NCI-H146 (cell line): ENCODE data around the gene TMEM200A.

Experiments used
- DNase-seq: peaks from one replicate; lab custom pipeline; 2025; lab: John Stamatoyannopoulos, UW

TMEM200A gene

DNA sequence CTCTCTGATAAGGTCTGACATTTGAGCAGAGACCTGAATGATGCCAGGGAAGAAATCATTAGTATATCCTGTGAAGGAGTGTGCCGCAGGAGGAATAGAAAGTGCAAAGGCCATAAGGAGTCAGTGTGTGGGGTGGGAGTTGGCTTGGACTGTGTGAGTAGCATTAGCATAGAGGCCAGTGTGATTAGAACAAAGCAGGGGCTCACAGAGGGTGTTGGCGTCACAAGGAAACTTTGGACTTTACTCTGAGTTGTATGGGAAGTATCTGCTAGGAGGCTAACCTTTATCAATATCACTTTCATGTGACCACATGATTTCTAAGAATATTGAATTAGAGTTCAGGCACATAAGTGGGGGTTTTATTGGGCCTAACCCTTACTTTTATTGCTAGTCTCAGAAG is 12.1 kb downstream of the TMEM200A start:
- DNase-seq, result no peak

DNA sequence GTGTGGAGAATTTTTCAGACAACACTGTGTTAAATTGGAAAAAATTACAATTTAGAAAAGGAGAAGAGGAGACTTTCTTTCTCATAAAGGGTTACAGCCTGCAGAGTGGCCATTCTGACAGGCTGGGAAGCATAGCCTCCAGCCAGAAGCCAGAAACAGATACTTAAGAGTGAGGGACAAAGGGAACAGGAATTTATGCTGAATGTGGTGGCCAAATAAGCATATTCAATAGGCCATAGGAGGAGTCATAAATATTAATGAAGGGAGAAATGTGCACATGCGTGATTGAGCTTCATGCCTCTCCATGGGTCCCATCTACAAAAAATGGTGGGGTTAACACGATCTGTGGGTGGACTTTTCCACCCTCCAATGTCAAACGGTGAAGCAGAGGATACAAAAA is 13.4 kb downstream of the TMEM200A start:
- no peak for DNase-seq

DNA sequence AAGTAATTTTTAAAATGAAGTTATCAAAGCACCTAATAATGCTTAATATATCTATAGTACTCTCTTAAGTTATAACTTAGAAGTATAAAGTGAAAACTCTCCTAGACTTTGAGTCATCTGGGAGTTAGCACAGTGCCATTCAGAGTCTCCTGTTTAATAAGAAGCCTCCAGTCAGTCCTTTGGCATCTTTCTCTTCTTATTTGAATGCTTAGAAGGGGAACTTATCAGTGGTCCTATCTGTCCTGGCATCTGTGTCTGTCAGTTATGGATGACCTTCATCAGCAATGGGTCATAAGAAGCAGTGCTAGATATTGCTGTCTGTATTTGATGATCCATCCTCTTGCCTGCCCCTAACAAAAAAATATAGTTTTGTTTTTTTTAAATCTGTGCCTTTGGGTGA is 15.2 kb downstream of the TMEM200A start:
- DNase-seq, result no peak

DNA sequence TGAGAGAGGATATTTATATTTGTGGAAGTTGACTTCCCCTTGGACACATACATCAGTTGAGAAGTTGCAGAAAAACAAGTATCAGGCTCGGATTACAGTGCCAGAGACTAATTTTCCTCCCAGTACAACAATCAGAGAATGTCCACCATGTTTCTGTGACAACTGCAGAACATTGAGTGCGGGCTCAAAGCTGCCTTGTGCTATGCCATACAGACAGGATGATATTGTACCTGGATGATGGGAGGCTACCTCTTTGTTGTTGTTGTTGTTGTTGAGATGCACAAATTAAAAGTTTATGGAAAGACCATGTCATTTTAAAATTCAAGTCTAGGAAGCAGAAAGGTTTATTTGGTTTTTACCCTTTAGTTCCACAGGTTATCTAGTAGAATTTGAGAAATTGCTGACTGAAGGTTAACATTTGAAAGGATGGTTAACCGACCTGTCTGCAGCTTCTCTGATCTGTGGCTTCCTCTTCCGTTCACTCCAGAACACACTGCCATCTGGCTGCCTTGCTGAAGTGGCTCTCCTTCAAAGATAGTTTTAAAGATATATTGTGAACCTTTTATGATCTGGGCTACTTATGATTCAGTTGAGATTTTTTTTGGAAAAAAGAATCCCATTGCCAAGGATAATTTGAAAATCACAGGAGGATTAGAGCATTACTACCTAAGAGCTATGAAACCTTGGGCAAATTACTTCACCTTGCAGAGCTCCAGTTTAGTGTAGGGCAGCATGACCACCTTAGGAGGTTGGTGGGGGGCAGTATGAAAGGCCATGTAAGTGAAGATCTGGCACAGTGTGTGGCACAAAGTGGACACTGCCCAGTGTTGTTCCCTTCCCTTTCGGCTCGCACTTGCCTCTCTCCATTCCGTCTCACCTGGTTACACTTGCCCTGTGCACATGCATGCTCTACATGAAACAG is 15.9 kb downstream of the TMEM200A start:
- no peak for DNase-seq

DNA sequence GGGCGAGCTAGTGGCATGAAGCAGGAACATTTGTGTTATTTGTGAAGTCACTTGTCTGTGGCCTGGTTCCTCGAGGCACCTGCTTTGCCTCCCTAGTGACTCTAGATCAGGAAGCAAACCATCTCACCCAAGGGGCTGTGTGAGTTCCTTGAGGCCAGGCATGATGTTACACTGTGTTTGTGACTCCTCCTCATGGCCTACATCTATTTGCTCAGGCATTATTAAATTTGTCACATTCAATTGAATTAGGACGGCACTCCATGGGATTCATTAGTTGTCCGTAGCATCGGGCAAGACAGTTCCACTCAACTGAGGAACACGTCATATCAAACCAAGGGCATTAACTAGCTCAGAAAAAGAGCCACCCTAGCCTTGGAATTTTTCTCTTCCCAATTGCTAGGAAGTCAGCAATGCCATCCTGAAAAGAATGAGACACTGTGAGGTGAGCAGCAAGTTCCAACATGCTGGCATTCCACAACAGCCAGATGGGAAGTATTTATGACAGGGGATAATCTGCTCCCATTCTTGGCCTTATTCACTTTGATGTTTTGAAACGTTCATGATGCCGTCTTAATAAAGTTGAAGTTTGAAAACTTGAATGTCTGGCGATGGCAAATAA is 17.2 kb downstream of the TMEM200A start:
- DNase-seq, result no peak

DNA sequence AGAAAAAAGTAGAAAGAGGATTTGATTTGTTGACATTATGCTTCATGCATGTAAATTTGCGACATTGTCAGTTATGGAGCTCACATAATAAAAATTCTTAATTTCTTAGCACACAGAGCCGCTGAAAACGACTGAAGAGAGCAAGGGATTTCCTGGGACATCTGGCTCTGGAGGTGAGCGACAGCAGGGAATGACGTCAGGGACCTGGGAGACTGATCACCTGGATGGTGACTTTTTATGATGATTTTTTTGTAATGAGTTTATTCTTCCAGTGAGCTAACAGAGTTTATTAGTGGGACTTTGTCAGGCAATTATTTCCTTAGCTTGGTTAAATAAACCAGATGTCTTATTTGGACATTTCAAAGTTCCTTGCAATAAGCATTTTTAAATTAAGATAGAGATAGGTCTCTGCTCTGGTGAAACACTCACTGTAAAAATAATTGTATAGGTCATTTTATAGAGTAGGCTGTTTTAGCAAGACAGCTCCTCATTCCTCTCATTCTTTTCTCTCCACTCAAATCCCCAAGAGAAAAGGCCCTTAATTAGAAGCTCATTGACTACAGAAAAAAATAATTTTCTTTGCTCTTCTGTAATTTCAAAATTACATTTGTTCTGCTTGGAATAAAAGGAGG is 19.4 kb downstream of the TMEM200A start:
- DNase-seq, result no peak

DNA sequence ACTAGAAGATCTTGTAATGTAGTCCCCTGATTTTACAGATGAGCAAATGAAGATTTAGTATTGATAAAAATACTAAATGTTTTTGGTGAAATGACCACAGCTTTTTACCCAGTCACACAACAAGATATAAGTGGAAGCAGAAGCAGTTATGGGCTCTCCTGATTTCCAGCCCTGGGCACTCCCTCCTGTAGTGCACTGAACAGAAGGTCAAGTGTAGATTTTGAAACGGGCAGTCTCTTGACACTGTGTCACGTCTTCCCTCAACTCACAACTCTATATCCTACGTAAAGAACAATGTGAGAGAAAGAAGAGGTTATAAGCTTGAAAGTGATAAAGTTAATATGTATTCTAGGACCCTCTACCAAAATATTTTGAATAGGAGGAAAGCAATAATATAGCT is 23.3 kb downstream of the TMEM200A start:
- no peak for DNase-seq

DNA sequence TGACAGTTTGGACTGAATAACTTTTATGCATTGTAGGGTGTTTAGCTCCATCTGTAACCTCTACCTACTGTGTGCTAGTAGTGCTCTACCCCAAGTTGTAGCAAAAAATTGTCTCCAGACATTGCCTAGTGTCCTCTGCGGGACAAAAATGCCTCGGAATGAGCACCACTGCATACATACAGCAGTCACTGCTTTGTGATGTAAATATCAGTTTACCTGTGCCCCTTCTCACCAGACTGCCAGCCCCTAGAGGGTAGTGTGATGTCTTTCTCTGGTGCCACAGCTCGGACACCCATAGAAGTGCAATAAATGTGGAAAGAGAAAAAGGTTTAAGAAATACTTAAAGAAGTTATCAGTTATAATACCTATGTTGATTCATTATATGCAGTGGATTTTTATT is 25.1 kb downstream of the TMEM200A start:
- DNase-seq, result no peak

DNA sequence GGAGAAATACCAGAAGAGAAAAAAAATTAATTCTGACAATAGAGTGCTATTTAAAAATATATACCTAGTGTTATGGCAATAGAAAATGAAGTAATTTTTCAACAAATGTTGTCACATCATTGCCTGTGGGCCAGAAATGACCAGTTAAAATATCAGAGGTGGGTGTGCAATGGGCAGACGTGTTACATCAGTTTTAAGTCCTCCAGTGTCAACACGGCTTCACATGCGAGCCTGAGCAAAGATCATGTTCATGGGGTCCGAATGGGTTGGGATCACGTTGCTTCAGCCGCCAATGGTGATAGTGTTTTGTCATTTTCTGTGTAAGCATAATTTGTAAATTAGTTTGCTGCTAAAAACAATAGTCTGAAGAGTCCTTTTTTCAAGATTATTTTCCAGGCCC is 27.5 kb downstream of the TMEM200A start:
- no peak for DNase-seq

DNA sequence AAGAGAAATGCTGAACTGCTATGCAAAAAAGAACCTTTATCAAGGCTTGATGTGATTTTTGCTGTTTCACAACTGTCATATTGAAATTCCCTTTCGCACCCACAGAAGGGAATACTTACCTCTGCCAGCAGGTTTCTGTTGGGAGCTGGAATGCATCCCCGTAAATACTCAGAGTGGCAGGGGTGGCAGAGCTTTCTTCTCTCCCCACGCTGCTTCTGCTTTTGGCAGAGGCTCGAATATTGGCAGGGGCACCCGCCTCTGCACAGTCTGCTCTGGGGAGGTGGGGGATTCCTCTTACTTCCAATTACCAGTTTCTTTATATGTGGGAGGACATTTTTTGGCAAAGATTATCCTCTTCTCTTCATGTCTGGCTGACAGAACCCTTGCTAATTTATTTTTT is 28.4 kb downstream of the TMEM200A start:
- no peak for DNase-seq

DNA sequence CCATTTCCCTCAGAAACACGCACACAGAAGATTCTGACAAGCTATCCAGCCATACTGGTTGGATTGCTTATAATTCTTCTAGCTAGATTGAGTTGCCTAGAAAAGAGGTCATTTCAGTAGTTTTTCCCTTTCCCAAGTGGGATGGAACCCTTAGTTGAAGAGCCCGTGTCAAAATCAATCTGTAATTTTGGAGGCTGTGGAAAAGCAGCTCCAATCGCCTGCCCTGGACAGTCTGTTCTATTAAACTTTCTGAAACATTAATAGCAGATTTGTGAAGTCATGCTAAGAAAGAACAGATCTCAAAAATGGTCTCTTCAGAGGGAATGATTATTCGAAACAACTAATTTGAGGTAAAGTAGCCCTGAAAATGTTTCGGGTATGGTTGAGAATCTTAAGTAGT is 29.3 kb downstream of the TMEM200A start:
- no peak for DNase-seq

DNA sequence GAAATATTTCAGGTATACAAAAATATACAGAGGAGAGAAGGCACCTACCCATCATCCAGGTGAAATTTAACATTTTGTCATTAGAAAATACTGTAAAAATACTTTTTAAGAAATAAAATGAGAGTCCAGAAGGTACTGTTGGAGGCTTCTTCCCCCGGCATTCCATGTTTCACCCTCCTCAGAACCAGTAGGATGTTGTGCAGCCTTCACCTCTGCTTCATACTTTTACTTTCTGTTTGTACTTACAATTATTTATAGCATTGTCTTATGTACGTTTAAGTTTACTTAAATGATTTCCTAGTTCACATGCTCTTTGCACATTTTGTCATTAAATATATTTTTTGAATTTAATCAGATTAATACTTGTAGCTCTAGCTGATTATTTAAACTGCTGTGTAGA is 30.9 kb downstream of the TMEM200A start:
- DNase-seq, result no peak

DNA sequence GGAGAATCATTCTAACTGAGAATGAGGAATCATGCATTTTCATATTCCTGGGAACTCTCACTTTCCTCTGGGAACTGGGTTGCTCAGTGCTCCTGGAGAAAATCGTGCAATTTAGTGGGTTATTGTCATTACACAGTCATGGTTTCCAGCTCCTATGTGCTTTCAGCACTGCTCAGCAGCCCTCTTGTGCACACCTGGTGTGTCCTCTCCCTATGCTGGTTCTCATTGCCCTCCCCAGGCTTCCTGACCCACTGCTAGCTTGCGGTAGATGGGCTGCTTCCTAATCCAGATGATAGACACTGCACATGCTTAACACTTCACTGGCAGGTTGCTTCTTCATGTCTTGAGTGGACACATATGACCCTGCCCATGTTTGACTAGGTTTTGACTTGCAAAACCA is 39.7 kb downstream of the TMEM200A start:
- no peak for DNase-seq

DNA sequence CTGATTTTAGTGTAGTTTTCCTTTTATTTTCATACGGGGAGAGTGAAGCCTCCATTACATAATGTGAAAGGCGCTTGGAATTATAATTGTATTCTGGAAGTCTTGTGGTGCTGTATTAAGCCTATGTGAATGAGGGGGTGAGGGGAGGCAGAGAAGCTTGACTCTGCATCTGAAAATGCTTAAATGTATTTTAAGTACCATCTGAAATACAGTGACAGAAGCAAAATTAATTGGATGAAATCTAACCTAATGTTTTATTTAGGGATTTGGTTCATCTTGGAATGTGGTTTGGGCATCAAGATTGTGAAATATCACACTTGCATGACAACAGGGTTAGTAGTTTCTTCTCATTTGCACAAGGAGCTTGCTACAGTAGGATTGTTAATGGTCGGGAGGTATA is 41.2 kb downstream of the TMEM200A start:
- DNase-seq, result no peak

DNA sequence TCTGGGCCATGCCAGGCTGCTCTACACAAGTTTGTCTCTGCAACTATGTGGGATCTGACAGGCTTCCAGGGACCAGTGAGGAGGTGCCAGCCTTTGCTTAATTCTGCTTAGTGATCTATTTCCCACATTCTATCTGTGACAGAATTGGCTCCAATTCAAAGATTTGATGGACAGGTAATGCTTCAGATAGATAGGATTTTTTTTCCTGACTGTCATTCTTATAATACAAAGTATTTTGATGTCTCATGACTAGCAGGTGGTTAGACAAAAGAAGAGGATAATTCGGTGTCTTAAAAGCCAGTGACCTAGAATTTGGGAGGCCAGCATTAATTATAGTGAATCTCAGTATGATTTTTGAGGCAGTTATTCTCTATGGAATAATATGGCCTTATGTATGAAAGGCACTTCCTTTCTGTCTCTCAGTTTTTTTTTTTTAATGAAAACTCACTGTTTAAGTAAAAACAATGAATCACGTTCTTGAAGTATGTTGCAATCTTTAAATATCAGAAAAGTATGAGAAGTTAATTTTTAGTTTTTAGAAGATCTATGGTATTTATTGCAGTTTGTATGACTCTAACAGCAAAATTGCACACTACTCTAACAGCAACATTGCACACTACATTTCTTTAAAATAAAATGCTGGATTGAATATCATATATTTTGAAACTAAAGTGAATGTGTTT is 43.7 kb downstream of the TMEM200A start:
- no peak for DNase-seq

DNA sequence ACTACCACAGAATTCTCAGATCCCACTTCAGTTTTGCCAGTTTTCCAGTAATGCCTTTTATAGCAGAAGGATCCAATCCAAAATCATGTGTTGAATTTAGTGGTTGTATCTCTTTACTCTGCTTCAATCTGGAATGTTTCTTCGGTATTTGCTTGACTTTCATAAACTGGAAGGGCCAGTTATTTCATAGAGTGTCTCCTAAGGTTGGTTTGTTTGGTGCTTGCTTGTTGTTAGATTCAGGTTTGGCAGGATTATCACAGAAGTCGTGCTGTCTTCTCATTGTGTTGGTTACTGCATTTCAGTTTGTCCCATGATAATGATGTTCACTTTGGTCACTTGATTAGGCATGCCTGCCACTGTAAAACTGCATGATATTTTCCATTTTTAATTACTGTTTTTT is 45.7 kb downstream of the TMEM200A start:
- no peak for DNase-seq

DNA sequence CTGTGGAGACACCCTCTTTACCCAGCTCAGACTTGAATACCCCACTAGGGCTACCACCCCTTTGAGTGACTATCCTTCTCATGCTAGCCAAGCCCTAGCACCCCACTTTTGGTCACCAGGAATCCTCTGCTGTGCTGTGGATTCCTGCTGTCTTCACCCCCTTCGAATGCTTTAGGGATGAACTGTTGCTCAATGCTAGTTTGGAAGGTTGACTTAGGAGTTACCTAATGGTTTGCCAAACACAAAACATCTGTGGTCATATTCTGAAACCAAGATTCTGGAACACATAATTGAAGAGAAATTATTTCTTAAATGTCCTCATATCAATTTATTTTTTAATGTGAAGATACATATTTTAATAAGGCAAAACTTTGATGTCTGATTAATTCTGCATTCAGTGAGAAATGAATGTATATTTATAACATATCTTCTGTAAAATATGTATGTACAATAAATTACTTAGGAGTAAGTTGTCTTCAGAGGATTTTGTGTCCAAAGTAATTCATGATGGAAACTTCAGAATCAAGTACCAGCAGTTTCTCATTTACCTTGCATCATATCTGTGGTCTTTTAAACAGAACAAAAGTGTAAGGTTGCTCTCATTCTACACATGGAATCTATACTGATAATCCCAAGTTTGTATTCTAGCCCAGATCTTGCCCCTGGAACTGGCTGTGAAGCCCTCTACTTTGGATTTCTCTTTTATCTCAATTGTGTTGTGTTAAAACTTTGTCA is 46.9 kb downstream of the TMEM200A start:
- no peak for DNase-seq

DNA sequence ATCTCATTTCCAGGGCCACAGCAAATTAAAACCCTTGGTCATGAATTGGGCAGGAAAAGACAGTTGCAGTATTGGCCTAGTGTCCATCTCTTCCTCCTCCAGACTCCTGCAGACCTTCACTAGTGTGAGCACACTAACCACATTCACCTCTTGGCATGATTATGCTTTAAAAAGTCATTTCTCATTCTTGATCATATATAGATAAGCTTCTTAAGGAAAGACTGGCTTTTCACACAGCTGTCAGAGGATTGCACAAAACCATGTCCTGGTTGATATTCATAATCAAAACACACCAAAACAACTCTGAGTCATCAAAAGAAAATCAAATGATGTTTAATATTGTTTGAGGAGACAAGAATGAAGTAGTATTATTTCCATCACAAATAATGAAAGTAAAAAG is 52.1 kb downstream of the TMEM200A start:
- no peak for DNase-seq

DNA sequence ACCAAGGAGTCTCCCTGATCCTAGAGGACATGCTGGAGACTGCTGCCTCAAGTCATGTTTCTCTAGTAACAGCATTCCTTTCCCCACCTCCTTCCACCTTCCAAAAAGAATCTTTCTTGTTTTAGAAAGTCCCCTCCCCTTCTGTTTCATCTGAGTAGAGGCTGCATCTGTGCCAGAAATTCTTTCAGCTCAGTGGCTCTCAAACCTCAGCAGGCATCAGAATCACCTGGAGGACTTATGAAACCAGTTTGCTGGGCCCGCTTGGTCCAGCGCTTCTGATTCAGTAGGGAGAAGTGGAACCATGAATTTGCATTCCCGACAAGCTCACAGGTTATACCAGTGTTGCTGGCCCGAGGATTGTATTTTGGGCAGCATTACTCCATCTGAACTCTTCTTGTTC is 55.1 kb downstream of the TMEM200A start:
- DNase-seq, result no peak

DNA sequence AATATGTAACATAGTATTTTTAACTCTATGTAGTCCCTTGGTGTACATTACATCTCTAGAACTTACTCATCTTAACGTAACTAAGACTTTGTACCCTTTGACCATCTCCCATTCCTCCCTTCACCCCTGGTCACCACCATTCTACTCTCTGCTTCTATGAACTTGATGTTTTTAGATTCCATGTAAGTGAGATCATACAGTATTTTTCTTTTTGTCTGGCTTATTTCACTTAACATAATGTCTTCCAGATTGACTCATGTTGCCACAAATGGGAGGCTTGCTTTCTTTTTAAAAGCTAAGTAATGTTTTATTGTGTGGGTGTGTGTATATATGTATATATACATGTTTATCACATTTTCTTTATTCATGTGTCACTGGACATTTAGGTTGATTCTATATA is 55.8 kb downstream of the TMEM200A start:
- no peak for DNase-seq

DNA sequence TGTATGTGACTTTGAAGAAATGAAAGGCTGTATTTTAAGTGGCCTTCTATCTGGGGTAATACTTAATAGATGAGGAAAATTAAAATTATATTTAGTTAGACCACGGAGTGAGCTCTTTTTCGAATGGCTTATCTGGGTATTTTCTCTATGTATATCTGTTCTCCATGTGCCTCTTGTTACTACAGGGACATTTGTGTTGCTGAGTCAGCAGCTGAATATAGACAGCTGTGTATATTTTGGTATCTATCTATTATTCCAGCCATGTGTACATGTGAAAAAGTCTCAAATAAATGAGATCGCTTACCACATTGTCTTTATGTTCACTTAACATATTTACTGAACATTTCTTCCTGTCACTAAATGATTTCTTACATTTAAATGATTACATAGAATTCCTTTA is 57.2 kb downstream of the TMEM200A start:
- DNase-seq, result no peak

DNA sequence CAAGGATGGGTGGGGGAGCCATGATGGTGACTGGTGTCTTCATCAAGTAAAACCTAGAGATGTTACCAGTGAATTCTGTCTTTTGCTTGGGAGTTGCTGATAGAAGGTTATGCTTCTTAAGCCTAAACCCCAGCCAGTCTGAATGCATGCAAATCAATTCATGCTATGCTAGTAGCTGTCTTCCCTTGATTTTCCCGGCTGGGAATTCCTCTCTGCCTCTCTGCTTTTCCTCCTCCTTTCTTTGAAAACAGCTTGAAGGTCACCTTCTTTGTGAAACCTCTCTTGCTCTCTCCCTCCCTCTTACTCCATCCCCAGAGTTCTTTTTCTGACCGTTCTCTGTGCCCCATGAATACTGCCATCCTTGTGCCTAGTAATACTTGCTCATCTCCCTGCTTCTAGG is 58.9 kb downstream of the TMEM200A start:
- DNase-seq, result no peak
